Fibroblast of skin of right quadriceps (primary cell): Measurements from ENCODE around the gene SOX12.
"Not testable (repeated sequence)": the region's sequence is repeated elsewhere in the genome, so short reads cannot be mapped to it uniquely, and the experiment has no call there.

ENCODE experiments used
- DNase-seq: peaks from one replicate; pipeline ENCODE4 v3.0.0-alpha.2; 2013

Gene SOX12

GRCh38 chr20:363319-364078 lies 38.1 kb downstream of the SOX12 start:
- DNase-seq, result no peak

- peak; percentile 41 for DNase-seq
Measured at GRCh38 chr20:364905-365794, 39.8 kb downstream of the SOX12 start.

GRCh38 chr20:366041-366718 lies 40.8 kb downstream of the SOX12 start:
- no peak for DNase-seq

- no peak for DNase-seq
Measured at GRCh38 chr20:366719-367485, 41.5 kb downstream of the SOX12 start.

- no peak for DNase-seq
Measured at GRCh38 chr20:367486-367887, 42.1 kb downstream of the SOX12 start.

- no peak for DNase-seq
Measured at GRCh38 chr20:368915-369314, 43.6 kb downstream of the SOX12 start.

- DNase-seq, result no peak
Measured at GRCh38 chr20:370151-370600, 44.8 kb downstream of the SOX12 start.

- no peak for DNase-seq
Measured at GRCh38 chr20:370977-371754, 45.8 kb downstream of the SOX12 start.

- peak; percentile 94 for DNase-seq
Measured at GRCh38 chr20:371755-372542, 46.6 kb downstream of the SOX12 start.

GRCh38 chr20:372543-373082 lies 47.3 kb downstream of the SOX12 start:
- not testable (repeated sequence) for DNase-seq

- peak; percentile 81 for DNase-seq
Measured at GRCh38 chr20:373171-373890, 48.0 kb downstream of the SOX12 start.

GRCh38 chr20:375265-375889 lies 50.0 kb downstream of the SOX12 start:
- DNase-seq, result no peak

- no peak for DNase-seq
Measured at GRCh38 chr20:376089-376488, 50.7 kb downstream of the SOX12 start.

- no peak for DNase-seq
Measured at GRCh38 chr20:376750-377149, 51.4 kb downstream of the SOX12 start.

- not testable (repeated sequence) for DNase-seq
Measured at GRCh38 chr20:377578-377977, 52.2 kb downstream of the SOX12 start.

GRCh38 chr20:378961-379336 lies 53.6 kb downstream of the SOX12 start:
- DNase-seq, result no peak
